ENCODE measurements around the gene ACAD11.
"Not testable (repeated sequence)": the region's sequence is repeated elsewhere in the genome, so short reads cannot be mapped to it uniquely, and the experiment has no call there.

The ACAD11 gene

GRCh38 chr3:132600614-132601013 is 59.0 kb downstream of the ACAD11 start:
- not testable (repeated sequence) for DNase-seq

- DNase-seq = no peak
These were observed 61.4 kb downstream of the ACAD11 start for GRCh38 chr3:132598181-132598580.

GRCh38 chr3:132597660-132598059 is 61.9 kb downstream of the ACAD11 start:
- no peak for DNase-seq

GRCh38 chr3:132596816-132597433 is 62.7 kb downstream of the ACAD11 start, which contains the start of gene ACKR4:
Gene ACKR4 (plus strand): TSS chr3:132597270. CDS start chr3:132600398, 3,128 bp downstream.
- DNase-seq = no peak

GRCh38 chr3:132596326-132596725 is 63.3 kb downstream of the ACAD11 start:
- no peak for DNase-seq

- no peak for DNase-seq
These were observed 64.6 kb downstream of the ACAD11 start for GRCh38 chr3:132595014-132595413.

- no peak for DNase-seq
These were observed 65.1 kb downstream of the ACAD11 start for GRCh38 chr3:132594498-132594897.

GRCh38 chr3:132593947-132594323 is 65.7 kb downstream of the ACAD11 start:
- DNase-seq = no peak

- DNase-seq = no peak
These were observed 66.2 kb downstream of the ACAD11 start for GRCh38 chr3:132593241-132593946.

- DNase-seq = no peak
These were observed 67.4 kb downstream of the ACAD11 start for GRCh38 chr3:132592216-132592615.

GRCh38 chr3:132587401-132587800 is 72.2 kb downstream of the ACAD11 start:
- no peak for DNase-seq

GRCh38 chr3:132573797-132574211 is 85.8 kb downstream of the ACAD11 start:
- no peak for DNase-seq

GRCh38 chr3:132570016-132570415 is 89.6 kb downstream of the ACAD11 start:
- DNase-seq = no peak

- no peak for DNase-seq
These were observed 90.0 kb downstream of the ACAD11 start for GRCh38 chr3:132569580-132569979.

- DNase-seq = no peak
These were observed 90.5 kb downstream of the ACAD11 start for GRCh38 chr3:132569153-132569552.

- DNase-seq = no peak
These were observed 91.2 kb downstream of the ACAD11 start for GRCh38 chr3:132568422-132568821.

- no peak for DNase-seq
These were observed 95.5 kb downstream of the ACAD11 start for GRCh38 chr3:132564070-132564465.

GRCh38 chr3:132563420-132564069 is 96.1 kb downstream of the ACAD11 start:
- DNase-seq = no peak

GRCh38 chr3:132561003-132561402 is 98.6 kb downstream of the ACAD11 start:
- no peak for DNase-seq

GRCh38 chr3:132556508-132557159 is 103.0 kb downstream of the ACAD11 start:
- DNase-seq = no peak

- not testable (repeated sequence) for DNase-seq
These were observed 103.6 kb downstream of the ACAD11 start for GRCh38 chr3:132556036-132556386.

Measured in amygdala (tissue), 56 donors.